ENCODE measurements around the gene PDZK1IP1. TPM values are rescaled to one million over a fixed set of nuclear protein-coding genes. Genes with fewer than 3 reads are reported as not detected.
"Not testable (repeated sequence)": the region's sequence is repeated elsewhere in the genome, so short reads cannot be mapped to it uniquely, and the experiment has no call there.

Gene PDZK1IP1
- total and polyA plus RNA-seq, 5 donors: 0.23 to 0.48 TPM; not detected in 3

- intact Hi-C loops (cut with DNase I); H3K27ac ChIP-seq (ENCODE audit: low read length); H3K4me3 ChIP-seq (ENCODE audit: low read length); H3K9me3 ChIP-seq (ENCODE audit: control insufficient read depth, low read length); H3K4me1 ChIP-seq (ENCODE audit: control insufficient read depth, insufficient read depth, low read length); H3K27me3 ChIP-seq (ENCODE audit: control insufficient read depth, insufficient read depth); ATAC-seq; DNase-seq: not testable (repeated sequence)
Observed at GRCh38 chr1:47156457-47156856, 33.4 kb downstream of the PDZK1IP1 start.

DNA sequence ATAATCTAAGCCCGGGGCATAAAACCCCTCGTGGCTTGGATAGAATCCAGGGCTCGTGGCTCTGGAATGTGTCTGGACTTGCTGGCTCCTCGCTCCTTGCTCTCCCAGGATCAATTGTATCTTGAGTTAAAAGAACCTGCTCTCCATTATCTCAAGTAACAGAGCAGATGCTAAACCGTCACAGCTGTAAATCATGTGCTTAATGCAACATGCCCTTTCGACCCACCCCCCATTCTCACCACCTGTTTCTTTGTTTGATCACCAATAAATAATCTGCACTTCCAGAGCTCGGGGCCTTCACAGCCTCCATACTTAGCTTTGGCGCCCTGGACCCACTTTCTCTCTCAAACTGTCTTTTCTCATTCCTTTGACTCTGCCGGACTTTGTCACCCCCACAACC lies 40.7 kb downstream of the PDZK1IP1 start:
- H3K9me3 ChIP-seq (ENCODE audit: control insufficient read depth, low read length); ATAC-seq; H3K27ac ChIP-seq (ENCODE audit: low read length); H3K27me3 ChIP-seq (ENCODE audit: control insufficient read depth, insufficient read depth); H3K4me3 ChIP-seq (ENCODE audit: low read length); DNase-seq; H3K4me1 ChIP-seq (ENCODE audit: control insufficient read depth, insufficient read depth, low read length); intact Hi-C loops (cut with DNase I): not testable (repeated sequence)
- WGBS: 45% methylated on average over 9 of the region's 9 CpGs

DNA sequence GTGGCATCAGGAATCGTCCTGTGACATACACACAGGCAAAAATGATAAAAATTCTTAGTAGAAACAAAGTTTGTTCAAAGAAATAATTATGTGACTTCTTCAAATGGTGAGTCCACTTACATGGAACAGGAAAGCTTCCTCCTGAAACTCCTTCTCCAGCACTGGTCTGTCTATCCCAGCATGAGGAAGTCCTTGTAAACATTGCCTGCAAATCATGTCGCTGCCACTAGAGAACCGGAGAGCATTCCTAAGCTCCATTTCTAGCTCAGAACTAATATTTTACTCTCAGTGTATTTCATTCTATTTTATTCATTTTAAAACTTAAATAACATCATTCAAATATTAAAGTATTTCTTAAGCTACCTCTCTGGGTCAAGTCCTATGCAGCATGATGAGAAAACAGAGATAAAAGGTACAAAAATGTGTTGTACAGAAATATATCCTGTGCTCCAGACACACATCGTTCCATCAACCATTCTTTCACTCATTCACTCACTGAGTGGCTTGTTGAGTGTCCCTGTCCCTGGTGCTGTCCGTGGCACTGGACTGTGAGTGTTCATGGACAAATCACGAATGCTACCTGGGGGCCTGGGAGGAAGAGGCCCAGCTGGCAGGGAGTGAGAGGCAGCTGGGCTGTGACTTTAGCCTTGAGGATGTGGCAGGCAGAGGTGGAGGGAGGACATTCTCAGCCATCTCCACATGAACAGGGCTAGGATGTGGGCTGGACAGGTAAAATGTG lies 42.6 kb downstream of the PDZK1IP1 start:
- no peak for DNase-seq
- H3K9me3 ChIP-seq (ENCODE audit: control insufficient read depth, low read length): no peaks in the 10 kb centered on the region
- 45% methylated on average over 6 of the region's 6 CpGs for WGBS
- no peak for ATAC-seq
- no peaks in the 10 kb centered on the region for H3K27me3 ChIP-seq (ENCODE audit: control insufficient read depth, insufficient read depth)
- H3K4me3 ChIP-seq (ENCODE audit: low read length): no peak overlapping the region
- intact Hi-C loops (cut with DNase I): no loop called here
- no peak overlapping the region for H3K27ac ChIP-seq (ENCODE audit: low read length)
- no peaks in the 10 kb centered on the region for H3K4me1 ChIP-seq (ENCODE audit: control insufficient read depth, insufficient read depth, low read length)

DNA sequence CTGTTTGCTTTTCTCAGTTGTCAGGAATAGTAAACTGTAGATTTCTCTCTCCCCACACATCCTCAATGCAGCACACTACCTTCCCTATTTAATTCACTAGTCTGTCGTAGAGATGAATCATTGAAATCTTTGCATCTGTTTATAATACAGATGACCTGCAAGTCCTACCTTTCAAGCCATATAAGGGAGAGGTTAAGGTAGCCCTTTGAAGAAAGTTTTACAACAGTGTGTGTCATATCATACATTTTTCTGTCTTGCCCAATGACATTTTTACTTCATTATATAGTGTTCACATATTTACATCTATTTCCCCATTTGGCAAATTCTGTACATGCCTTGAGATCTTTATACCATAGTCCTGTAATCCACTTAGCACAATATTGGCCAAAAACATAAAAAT lies 43.3 kb downstream of the PDZK1IP1 start:
- intact Hi-C loops (cut with DNase I); H3K27me3 ChIP-seq (ENCODE audit: control insufficient read depth, insufficient read depth); H3K4me3 ChIP-seq (ENCODE audit: low read length); H3K4me1 ChIP-seq (ENCODE audit: control insufficient read depth, insufficient read depth, low read length); H3K27ac ChIP-seq (ENCODE audit: low read length); DNase-seq; H3K9me3 ChIP-seq (ENCODE audit: control insufficient read depth, low read length); ATAC-seq: not testable (repeated sequence)
- 58% methylated on average over 1 of the region's 1 CpG for WGBS

- H3K9me3 ChIP-seq (ENCODE audit: control insufficient read depth, low read length); H3K4me3 ChIP-seq (ENCODE audit: low read length); intact Hi-C loops (cut with DNase I); DNase-seq; ATAC-seq; H3K4me1 ChIP-seq (ENCODE audit: control insufficient read depth, insufficient read depth, low read length); H3K27me3 ChIP-seq (ENCODE audit: control insufficient read depth, insufficient read depth); H3K27ac ChIP-seq (ENCODE audit: low read length): not testable (repeated sequence)
- WGBS: 57% methylated on average over 6 of the region's 6 CpGs
Observed at GRCh38 chr1:47143654-47144053, 46.2 kb downstream of the PDZK1IP1 start.

- H3K4me1 ChIP-seq (ENCODE audit: control insufficient read depth, insufficient read depth, low read length); ATAC-seq; H3K27me3 ChIP-seq (ENCODE audit: control insufficient read depth, insufficient read depth); H3K4me3 ChIP-seq (ENCODE audit: low read length); DNase-seq; intact Hi-C loops (cut with DNase I); H3K9me3 ChIP-seq (ENCODE audit: control insufficient read depth, low read length); H3K27ac ChIP-seq (ENCODE audit: low read length): not testable (repeated sequence)
- WGBS: 61% methylated on average over 3 of the region's 3 CpGs
Observed at GRCh38 chr1:47140358-47140757, 49.5 kb downstream of the PDZK1IP1 start.

- WGBS: 79% methylated on average over 5 of the region's 5 CpGs
- Histone ChIP-seq H3K4me3 (ENCODE audit: low read length) (no peak overlapping the region), H3K4me1 (ENCODE audit: control insufficient read depth, insufficient read depth, low read length) (no peaks in the 10 kb centered on the region), H3K9me3 (ENCODE audit: control insufficient read depth, low read length) (no peaks in the 10 kb centered on the region), H3K27me3 (ENCODE audit: control insufficient read depth, insufficient read depth) (no peaks in the 10 kb centered on the region), H3K27ac (ENCODE audit: low read length) (no peak overlapping the region)
- intact Hi-C loops (cut with DNase I): no loop called here
- no peak for DNase-seq
- no peak for ATAC-seq
Observed at GRCh38 chr1:47137925-47138615, 51.8 kb downstream of the PDZK1IP1 start.

- intact Hi-C loops (cut with DNase I): no loop called here
- no peak for ATAC-seq
- H3K4me1 ChIP-seq (ENCODE audit: control insufficient read depth, insufficient read depth, low read length): no peaks in the 10 kb centered on the region
- H3K27ac ChIP-seq (ENCODE audit: low read length): no peak within 1 kb of the TSS
- no peaks in the 10 kb centered on the region for H3K27me3 ChIP-seq (ENCODE audit: control insufficient read depth, insufficient read depth)
- H3K4me3 ChIP-seq (ENCODE audit: low read length): no peak within 1 kb of the TSS
- WGBS: 81% methylated on average over 4 of the region's 4 CpGs
- DNase-seq: no peak
- no peaks in the 10 kb centered on the region for H3K9me3 ChIP-seq (ENCODE audit: control insufficient read depth, low read length)
Observed at GRCh38 chr1:47137198-47137597, 52.6 kb downstream of the PDZK1IP1 start, which contains the start of gene CYP4A22. TSS of gene CYP4A22 (plus strand) at chr1:47137441. CDS start at chr1:47137486, 45 bp downstream.

Other genes with a start within 250 kb of the PDZK1IP1 start
- gene CYP4A11, start 248.6 kb downstream of the PDZK1IP1 start, total RNA-seq: under 1 TPM in 1 of 4 donors, not detected in 3; 0.57 TPM
- gene CYP4A11, start 248.6 kb downstream of the PDZK1IP1 start, polyA plus RNA-seq: not detected
- 1 to 10 TPM; 3.2 to 8.7 (median 4.3) TPM for gene CYP4X1, start 166.4 kb downstream of the PDZK1IP1 start, total RNA-seq
- 4.1 TPM for gene CYP4X1, start 166.4 kb downstream of the PDZK1IP1 start, polyA plus RNA-seq
- under 1 TPM; 0.46 to 0.85 (median 0.56) TPM for gene CYP4Z1, start 122.8 kb downstream of the PDZK1IP1 start, total RNA-seq
- 0.23 TPM for gene CYP4Z1, start 122.8 kb downstream of the PDZK1IP1 start, polyA plus RNA-seq
- gene CYP4A22, start 52.6 kb downstream of the PDZK1IP1 start, total RNA-seq: not detected
- gene CYP4A22, start 52.6 kb downstream of the PDZK1IP1 start, polyA plus RNA-seq: not detected
- gene TAL1, start 42.2 kb upstream of the PDZK1IP1 start, total RNA-seq: 1 to 10 TPM; 3.6 to 3.9 (median 3.9) TPM
- gene TAL1, start 42.2 kb upstream of the PDZK1IP1 start, polyA plus RNA-seq: 3.3 TPM
- gene STIL, start 124.1 kb upstream of the PDZK1IP1 start, total RNA-seq: under 1 TPM; 0.88 to 0.94 (median 0.89) TPM
- 0.27 TPM for gene STIL, start 124.1 kb upstream of the PDZK1IP1 start, polyA plus RNA-seq
- 100 to 1,000 TPM in 1 of 4 donors, 10 to 100 TPM in 3; 77.1 to 103 (median 80.0) TPM for gene CMPK1, start 143.8 kb upstream of the PDZK1IP1 start, total RNA-seq
- gene CMPK1, start 143.8 kb upstream of the PDZK1IP1 start, polyA plus RNA-seq: 53.6 TPM
- gene FOXE3, start 226.2 kb upstream of the PDZK1IP1 start, total RNA-seq: not detected
- not detected for gene FOXE3, start 226.2 kb upstream of the PDZK1IP1 start, polyA plus RNA-seq
- under 1 TPM in 2 of 4 donors, not detected in 2; 0.06 to 0.08 TPM for gene FOXD2, start 248.0 kb upstream of the PDZK1IP1 start, total RNA-seq
- gene FOXD2, start 248.0 kb upstream of the PDZK1IP1 start, polyA plus RNA-seq: 0.05 TPM